ENCODE measurements around the gene PPP6R2.
"Not testable (repeated sequence)": the region's sequence is repeated elsewhere in the genome, so short reads cannot be mapped to it uniquely, and the experiment has no call there.

The PPP6R2 gene

GRCh38 chr22:50318698-50319411, 24.3 kb upstream of the PPP6R2 start:
- DNase-seq = no peak

DNA sequence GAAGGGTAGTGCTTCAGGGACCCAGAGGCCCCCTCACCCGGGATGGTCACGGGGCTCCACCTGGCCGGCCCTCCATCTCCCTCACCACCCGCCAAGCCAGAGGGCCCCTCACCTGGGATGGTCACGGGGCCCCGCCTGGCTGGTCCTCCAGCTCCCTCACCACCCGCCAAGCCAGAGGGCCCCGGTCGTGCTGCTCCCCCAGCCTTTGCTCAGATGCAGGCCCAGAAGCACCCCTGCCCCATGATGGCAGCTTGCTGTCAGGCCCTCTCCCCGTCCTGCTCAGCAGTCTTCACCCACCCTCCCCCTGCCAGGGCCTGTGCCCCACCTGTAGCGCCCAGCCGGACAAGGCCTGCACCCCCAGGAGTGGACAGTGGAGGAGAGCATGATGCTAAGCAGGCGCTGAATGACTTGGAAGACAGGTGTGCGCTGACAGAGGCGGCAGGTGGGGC, 23.6 kb upstream of the PPP6R2 start:
- DNase-seq = no peak

DNA sequence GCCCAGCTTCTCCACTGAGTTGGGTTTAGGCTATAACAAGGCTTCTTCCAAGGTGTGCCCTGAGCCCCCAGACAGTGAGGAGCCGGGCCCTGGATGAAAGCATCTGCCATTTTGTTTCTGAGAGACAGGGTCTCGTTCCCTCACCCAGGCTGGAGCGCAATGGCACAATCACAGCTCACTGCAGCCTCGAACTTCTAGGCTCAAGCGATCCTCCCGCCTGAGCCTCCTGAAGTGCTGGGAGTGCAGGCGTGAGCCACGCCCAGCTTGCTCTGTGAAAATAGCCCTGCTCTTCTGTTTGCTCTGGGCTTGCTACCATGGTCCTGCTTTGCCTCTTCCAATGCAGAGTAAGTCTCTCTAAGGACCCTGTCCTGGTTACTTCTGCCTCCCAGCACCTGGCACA, 23.0 kb upstream of the PPP6R2 start:
- no peak for DNase-seq

- no peak for DNase-seq
Measured at GRCh38 chr22:50320671-50321325, 22.3 kb upstream of the PPP6R2 start.

DNA sequence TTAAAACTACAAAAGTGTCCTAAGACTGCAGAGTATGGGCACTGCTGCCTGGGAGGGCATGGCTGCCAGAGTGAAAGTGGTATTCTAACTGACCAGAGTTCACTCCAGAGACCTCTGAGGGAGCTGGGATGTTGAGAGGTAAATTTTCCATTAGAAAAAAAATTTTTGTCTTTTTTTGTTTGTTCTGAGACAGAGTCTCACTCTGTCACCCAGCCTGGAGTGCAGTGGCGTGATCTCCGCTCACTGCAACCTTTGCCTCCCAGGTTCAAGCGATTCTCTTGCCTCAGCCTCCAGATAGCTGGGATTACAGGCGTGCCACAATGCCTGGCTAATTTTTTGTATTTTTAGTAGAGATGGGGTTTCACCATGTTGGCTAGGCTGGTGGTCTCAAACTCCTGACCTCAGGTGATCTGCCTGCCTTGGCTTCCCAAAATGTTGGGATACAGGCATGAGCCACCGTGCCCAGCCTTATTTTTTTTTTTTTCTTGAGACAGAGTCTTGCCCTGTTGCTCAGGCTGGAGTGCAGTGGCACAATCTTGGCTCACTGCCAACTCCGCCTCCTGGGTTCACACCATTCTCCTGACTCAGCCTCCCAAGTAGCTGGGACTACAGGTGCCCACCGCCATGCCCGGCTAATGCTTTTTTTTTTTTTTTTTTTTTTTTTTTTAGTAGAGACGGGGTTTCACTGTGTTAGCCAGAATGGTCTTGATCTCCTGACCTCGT, 20.6 kb upstream of the PPP6R2 start:
- DNase-seq = not testable (repeated sequence)

GRCh38 chr22:50323900-50324299, 19.2 kb upstream of the PPP6R2 start:
- no peak for DNase-seq

GRCh38 chr22:50325444-50326224, 17.5 kb upstream of the PPP6R2 start:
- DNase-seq = no peak

DNA sequence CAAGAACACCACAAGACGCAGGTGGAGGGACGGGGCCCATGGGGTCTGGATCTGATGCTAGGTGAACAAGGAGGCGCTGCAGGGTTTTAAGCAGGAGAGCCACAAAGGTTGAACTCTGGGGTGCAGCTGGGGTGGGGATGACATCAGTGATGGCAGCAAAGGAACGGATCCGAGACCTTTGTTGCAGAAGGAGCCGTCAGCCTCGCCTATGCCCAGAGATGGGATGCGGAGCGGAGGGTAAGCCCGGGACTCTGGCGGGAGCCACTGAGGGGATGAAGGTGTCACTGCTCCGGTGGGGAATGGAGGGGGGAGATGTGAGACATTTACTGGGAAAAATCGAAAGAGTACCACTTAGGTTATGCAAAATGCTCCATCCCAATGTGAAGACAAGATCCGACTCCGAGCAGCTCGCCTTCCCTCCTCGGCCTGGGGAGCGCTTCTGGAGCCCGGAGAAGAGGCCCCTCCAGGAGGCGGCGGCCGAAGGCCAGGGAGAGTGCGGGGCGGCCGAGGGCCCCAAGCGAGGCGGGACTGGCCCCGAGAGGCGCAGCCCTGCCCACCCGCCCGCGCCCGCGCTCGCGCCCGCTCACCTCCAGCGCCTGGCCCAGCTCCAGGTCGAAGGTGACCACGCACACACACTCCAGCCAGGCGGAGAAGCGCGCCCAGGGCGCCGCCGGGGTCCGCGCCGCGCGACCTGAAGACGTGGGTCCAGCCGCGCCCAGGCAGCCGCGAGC, 16.7 kb upstream of the PPP6R2 start:
- DNase-seq = no peak

- no peak for DNase-seq
Measured at GRCh38 chr22:50326956-50327710, 16.0 kb upstream of the PPP6R2 start, which contains the start of gene DENND6B. Gene DENND6B (minus strand): TSS chr22:50327012. CDS start chr22:50326988, 24 bp downstream.

GRCh38 chr22:50327711-50328019, 15.5 kb upstream of the PPP6R2 start:
- no peak for DNase-seq

GRCh38 chr22:50329236-50329635, 13.9 kb upstream of the PPP6R2 start:
- no peak for DNase-seq

DNA sequence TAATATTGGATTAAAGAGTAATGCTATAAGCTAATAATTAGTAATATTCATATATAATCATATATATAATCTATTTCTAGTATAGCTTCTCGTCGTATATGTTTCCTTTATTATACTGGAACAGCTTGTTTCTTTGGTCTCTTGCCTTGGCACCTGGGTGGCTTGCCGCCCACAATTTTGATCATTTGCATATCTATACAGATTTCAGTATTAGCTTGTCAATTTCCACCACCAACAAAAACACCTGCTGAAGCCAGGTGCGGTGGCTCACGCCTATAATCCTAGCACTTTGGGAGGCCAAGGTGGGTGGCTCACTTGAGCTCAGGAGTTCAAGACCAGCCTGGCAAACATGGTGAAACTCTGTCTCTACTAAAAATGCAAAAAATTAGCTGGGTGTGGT, 8.7 kb upstream of the PPP6R2 start:
- not testable (repeated sequence) for DNase-seq

DNA sequence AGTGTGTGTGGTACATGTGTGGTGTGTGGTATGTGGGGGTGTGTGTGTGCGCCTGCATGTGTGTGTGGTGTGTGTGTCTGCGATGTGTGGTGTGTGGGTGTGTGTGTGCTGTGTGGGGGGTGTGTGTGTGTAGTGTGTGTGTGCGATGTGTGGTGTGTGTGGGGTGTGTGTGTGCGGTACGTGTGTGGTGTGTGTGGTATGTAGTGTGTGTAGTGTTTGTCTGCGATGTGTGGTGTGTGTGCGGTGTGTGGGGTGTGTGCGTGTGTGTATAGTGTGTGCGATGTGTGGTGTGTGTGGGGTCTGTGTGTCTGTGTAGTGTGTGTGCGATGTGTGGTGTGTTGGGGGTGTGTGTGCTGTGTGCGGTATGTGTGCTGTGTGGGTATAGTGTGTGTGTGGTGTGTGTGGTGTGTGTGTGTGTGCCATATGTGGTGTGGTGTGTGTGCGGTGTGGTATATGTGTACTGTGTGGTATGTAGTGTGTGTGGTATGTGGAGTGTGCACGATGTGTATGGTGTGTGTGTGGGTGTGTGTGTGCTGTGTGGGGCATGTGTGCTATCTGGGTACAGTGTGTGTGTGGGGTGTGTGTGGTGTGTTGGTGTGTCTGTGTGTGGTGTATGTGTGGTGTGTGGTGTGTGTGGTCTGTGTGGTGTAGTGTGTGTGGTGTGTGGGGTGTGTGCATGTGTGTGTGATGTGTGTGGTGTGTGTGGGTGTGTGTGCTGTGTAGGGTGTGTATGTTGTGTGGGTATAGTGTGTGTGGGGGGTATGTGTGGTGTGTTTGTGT, 5.7 kb upstream of the PPP6R2 start:
- DNase-seq = no peak

- DNase-seq = no peak
Measured at GRCh38 chr22:50338042-50338573, 5.0 kb upstream of the PPP6R2 start.

GRCh38 chr22:50338860-50339462, 4.2 kb upstream of the PPP6R2 start:
- no peak for DNase-seq

GRCh38 chr22:50339945-50340879, 2.9 kb upstream of the PPP6R2 start:
- no peak for DNase-seq

- no peak for DNase-seq
Measured at GRCh38 chr22:50341977-50342650, 1.0 kb upstream of the PPP6R2 start.

DNA sequence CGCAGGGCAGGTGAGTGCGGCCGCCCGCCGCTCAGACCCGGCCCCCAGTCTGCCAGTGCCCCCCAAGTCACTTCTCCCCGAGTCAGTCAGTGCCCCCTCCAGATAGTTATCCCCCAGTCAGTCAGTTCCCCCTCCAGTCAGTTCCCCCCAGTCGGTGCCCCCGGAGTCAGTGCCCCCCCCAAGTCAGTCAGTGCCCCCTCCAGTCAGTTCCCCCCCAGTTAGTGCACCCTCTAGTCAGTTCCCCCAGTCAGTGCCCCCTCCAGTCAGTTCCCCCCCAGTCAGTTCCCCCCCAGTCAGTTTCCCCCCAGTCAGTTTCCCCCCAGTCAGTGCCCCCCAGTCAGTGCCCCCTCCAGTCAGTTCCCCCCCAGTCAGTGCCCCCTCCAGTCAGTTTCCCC, 411 bp downstream of the PPP6R2 start:
- no peak for DNase-seq
